ENCODE data around the gene NEGR1.

GRCh38 chr1:72288886-72289285, 6.5 kb upstream of the NEGR1 start:
- TF ChIP-seq CTCF (IDR thresholded peaks at IDR 0.05; ENCODE audit: low read depth, low read length) (no peak), EZH2phosphoT487 (IDR thresholded peaks at IDR 0.05; ENCODE audit: low read depth) (no peak)
